ENCODE data around the gene CAMKK2.
A peak's percentile ranks its signal among the peaks of the same experiment; 100 is the strongest.
"Not testable (repeated sequence)": the region's sequence is repeated elsewhere in the genome, so short reads cannot be mapped to it uniquely, and the experiment has no call there.

CAMKK2 gene

GRCh38 chr12:121245951-121246350 lies 50.6 kb downstream of the CAMKK2 start:
- DNase-seq (ENCODE audit: low spot score), result no peak

DNA sequence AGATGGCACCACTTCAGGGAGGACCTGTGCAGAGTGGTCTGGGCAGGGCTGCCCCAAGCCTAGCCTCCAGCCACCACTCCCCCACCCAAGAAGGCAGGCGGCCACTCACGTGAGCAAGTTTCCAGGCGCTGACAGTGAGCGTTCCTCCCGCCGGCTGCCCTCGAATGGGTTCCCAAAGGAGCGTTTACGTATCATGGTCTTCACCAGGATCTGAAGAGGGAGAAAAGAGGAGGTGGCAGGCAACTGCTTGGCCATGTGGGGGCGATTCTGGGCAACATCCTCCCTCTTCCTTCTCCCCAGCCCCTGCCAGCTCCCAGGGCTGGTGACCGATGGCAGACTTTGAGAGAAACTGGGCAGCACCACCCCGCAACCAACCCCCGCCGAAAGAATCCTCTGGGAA lies 51.5 kb downstream of the CAMKK2 start:
- no peak for DNase-seq (ENCODE audit: low spot score)

DNA sequence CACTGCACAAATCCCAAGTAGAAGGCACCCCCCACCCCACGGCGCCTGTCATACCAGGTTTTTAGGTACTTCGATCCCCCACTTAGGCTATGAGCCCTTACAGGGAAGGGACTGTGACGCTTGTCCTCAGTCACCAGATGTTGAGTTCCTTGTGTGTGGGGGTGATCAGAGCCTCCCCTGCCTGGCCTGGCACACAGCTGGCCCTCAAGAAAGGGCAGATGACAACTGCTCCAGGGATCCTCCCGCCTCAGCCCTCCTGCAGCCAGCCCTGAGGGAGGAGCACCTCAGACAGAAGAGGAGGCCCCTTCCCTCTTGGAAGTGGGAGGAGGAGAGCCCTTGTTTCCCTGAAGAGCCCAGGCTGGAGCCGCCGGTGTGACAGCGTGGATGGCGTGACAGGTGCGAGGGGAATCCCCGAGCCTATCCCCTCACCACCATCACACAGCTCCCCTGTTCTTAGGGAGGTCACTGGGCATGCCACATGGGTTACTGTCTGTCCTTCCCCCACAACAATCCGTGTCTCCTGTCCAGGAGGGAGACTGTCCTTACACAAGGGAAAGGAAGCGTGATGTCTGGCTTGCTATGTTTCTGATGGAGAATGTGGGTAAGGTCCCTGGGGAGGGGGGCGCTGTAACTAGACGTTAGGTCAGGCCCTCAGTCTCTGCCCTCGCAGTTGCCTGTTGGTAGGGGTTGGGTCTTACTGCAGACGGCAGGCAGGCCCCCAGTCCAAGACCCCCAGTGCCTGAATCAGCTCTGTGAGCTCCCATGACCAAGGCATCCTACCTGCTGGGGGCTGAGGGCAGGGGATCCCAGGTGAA lies 55.1 kb downstream of the CAMKK2 start:
- no peak for DNase-seq (ENCODE audit: low spot score)

GRCh38 chr12:121240484-121241101 lies 55.9 kb downstream of the CAMKK2 start:
- no peak for DNase-seq (ENCODE audit: low spot score)

DNA sequence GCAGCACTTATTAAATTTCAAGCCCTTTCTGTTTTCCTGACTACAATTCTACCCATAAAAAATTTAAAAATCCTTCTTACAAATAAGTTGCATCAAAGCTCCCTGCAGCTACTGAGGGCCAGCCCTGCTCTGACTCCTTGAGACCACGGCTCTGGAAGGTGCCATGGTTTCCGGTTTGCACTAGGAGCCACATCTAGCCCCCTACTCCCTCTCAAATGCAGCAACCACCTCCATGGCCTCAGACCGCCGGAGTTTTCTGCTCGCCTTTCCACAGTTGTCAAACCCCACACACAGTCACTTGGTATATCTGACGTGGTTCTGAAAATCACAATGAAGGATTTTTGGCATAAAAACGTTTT lies 56.5 kb downstream of the CAMKK2 start:
- no peak for DNase-seq (ENCODE audit: low spot score)

DNA sequence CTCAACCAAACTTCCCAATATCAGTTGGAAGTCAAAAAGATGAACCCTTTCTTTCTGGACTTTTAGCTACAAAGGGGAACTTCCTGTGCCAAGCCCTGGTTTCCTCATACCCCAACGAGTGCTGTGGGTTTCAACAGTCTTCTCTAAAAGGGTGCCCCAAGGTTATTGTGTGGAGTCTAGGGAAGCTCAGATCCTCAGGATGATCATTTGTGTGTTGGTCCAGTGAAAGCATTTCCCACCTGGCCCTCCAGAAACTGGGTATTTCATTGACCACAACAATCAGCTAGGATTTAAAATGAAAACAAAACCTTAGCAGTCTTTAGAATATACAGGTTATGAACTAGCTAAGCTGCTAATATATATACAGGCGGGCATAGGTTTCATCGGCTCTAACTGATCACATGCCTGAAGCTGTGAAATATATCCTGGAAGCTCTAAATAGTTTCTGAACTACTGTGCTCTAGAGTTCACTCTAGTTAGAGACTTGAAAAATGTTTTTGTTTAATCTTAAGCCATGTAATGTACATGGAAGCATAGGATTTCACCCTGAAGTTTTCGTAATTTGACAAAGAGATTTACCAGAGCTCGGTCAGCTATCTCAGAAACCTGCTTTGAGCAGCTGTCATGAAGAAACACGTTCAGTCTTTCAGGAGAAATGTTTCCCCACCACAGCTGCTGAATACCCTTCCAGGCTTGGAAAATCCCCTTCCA lies 57.0 kb downstream of the CAMKK2 start:
- no peak for DNase-seq (ENCODE audit: low spot score)

GRCh38 chr12:121238604-121239350 lies 57.7 kb downstream of the CAMKK2 start:
- DNase-seq (ENCODE audit: low spot score), result no peak

DNA sequence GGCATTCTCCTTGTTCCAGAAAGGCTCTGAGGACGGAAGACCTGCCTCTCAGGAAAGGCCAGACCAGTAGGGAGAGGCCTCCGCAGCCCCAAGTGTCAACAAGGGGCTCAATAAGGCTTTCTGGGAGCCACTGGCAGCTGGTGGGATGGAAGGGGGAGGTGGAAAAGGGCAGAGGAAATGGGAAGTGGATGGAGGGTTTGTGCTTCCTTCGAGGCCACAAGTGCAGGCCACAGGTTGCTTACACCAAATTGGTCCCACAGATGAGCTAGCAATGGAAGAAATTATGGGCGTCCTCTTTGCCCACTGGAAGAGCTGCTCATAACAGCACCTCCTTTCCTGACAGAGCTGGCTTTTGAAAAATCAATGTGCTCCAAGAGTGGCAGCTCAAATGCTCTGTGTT lies 58.4 kb downstream of the CAMKK2 start:
- no peak for DNase-seq (ENCODE audit: low spot score)

GRCh38 chr12:121237415-121237814 lies 59.1 kb downstream of the CAMKK2 start:
- no peak for DNase-seq (ENCODE audit: low spot score)

- DNase-seq (ENCODE audit: low spot score), result no peak
These were observed 59.7 kb downstream of the CAMKK2 start for GRCh38 chr12:121236776-121237175.

- DNase-seq (ENCODE audit: low spot score), result no peak
These were observed 62.9 kb downstream of the CAMKK2 start for GRCh38 chr12:121233628-121234020.

- no peak for DNase-seq (ENCODE audit: low spot score)
These were observed 63.4 kb downstream of the CAMKK2 start for GRCh38 chr12:121232977-121233627.

DNA sequence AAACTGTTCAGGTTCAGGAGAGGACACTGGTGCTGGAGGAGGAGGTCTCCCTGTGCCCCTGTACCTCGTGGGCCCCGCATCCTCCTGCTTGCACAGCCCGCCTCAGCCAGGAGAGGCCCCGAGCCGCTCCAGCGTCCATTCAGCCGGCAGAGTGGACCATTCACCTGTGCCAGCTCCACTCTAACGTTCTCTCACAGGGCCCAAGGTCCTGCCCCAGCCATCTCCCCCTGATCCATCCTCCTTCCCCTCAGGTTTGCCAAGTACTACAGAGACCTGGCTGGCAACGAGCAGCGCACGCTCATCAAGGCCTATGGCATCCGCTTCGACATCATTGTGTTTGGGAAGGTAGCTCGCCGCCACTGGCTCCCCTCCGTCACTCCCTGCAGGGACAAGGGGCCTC lies 64.3 kb downstream of the CAMKK2 start:
- no peak for DNase-seq (ENCODE audit: low spot score)

- DNase-seq (ENCODE audit: low spot score), result no peak
These were observed 66.0 kb downstream of the CAMKK2 start for GRCh38 chr12:121230538-121230907.

DNA sequence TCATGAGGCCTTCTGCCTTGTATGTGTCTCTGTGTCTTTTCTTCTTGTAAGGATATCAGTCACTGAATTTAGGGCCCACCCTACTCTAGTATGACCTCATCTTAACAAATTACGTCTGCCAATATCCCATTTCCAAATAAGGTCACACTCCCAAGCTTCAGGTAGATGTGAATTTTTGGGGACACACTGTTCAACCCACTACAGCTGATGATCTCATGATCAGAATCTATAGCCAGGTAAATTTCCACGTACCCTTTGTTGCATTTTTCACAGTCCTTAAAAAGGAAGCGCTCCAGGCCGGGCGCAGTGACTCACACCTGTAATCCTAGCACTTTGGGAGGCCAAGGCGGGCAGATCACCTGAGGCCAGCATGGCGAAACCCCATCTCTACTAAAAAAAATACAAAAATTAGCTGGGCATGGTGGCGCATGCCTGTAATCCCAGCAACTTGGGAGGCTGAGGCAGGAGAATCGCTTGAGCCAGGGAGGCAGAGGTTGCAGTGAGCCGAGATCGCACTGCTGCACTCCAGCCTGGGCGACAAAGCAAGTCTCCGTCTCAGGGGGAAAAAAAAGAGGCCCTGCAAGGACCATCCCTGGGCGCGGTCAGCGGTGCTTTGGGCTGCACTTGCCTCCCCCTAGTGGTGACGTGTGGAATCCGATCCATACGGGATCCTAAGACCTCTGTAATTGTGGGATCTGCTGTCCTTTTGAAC lies 66.5 kb downstream of the CAMKK2 start:
- DNase-seq (ENCODE audit: low spot score), result peak; percentile 91

DNA sequence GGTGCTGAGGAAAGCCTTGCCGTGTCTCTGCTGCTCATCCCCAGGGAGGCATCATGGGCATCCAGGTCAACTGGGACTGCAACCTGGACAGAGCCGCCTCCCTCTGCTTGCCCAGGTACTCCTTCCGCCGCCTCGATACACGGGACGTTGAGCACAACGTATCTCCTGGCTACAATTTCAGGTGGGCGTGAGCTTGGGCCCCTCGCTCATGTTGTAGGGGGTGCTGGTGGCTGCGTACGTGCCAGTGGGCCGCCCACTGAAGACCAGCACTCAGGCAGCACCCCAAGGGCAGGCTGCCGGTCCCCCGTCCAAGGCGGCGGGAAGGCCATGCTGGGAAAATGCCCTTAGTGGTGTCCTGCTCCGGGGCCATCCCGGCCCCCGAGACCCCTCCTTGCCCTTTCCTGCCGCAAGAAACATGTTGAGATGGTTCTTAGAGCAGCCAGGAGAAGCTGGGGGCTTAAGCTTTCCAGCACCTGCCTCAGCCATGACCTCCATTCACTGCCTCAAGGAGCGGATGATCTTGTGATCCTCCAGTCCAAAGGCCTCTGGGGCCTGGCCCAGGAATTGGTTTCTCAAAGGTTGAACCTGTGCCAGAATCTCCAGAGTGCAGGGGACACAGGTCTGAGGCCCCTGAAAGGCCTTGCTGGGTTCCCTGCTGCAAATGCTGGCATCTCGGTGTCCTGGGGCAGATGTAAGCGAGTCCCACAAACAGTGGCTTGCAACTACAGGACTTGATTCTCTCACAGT lies 67.4 kb downstream of the CAMKK2 start:
- no peak for DNase-seq (ENCODE audit: low spot score)

- no peak for DNase-seq (ENCODE audit: low spot score)
These were observed 69.2 kb downstream of the CAMKK2 start for GRCh38 chr12:121227294-121227693.

DNA sequence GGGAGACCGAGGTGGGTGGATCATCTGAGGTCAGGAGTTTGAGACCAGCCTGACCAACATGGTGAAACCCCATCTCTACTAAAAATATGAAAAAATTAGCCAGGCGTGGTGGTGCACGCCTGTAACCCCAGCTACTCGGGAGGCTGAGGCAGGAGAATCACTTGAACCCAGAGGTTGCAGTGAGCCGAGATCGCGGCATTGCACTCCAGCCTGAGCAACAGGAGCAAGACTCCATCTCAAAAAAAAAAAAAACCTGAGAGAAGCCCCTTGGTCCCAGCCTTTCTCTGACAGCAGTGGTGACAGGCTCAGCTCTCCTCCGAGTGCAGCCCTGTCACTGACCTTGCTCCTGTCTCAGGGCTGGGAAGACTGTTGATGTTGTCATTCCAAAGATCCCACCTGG lies 69.6 kb downstream of the CAMKK2 start:
- not testable (repeated sequence) for DNase-seq (ENCODE audit: low spot score)

DNA sequence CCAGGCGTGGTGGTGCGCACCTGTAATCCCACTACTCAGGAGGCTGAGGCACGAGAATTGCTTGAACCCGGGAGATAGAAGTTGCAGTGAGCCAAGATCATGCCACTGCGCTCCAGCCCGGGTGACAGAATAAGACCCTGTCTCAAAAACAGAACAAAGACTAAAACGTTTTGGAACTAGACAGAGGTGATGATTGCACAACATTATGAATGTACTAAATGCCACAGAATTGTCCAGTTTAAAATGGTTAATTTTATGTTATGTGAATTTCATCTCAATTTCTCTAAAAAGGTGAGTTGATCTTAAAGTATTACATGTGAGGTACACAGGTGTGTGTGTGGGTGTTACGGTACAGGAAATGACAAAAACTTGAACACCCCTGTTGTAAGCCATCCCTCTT lies 70.1 kb downstream of the CAMKK2 start:
- no peak for DNase-seq (ENCODE audit: low spot score)

DNA sequence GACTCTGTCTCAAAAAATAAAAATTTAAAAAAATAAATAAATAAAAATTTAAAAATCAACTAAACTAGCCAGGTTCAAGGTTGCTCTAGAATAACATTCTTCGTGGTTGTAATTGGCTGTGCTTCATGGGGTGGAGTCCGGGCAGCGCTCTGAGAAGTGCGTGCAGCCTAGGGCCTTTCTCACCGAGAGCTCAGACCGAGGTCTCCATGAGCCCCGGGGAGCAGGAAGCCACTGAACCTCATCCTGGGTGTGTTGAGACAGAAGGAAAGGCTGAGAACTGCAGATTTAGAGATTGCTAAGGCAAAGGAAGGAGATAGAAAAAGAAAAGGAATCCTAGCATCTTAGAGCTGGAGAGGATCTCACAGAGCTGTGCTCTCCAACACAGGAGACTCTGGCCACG lies 71.9 kb downstream of the CAMKK2 start:
- no peak for DNase-seq (ENCODE audit: low spot score)
